Ramos (cell line): ENCODE results near the gene CNTN4.
"Not testable (repeated sequence)": the region's sequence is repeated elsewhere in the genome, so short reads cannot be mapped to it uniquely, and the experiment has no call there.

ENCODE experiments used
- in situ Hi-C: fragments of 300-500 bp; cut with MboI; formaldehyde crosslinking; loops from one replicate; pipeline ENCODE4 v1.14.3; 2022; ENCODE audit warnings: low sequenced_read_pairs; ENCODE audit not compliant: unreplicated experiment

The CNTN4 gene

GRCh38 chr3:2876362-2876761, 777.7 kb downstream of the CNTN4 start:
- in situ Hi-C loops = no loop called here

- in situ Hi-C loops = no loop called here
These were observed 780.4 kb downstream of the CNTN4 start for GRCh38 chr3:2879023-2879422.

GRCh38 chr3:2879587-2879986, 780.9 kb downstream of the CNTN4 start:
- in situ Hi-C loops = no loop called here

- in situ Hi-C loops = no loop called here
These were observed 781.6 kb downstream of the CNTN4 start for GRCh38 chr3:2880218-2880756.

GRCh38 chr3:2883283-2883682, 784.6 kb downstream of the CNTN4 start:
- in situ Hi-C loops = no loop called here

GRCh38 chr3:2888592-2888991, 789.9 kb downstream of the CNTN4 start:
- in situ Hi-C loops = no loop called here

- in situ Hi-C loops = no loop called here
These were observed 791.1 kb downstream of the CNTN4 start for GRCh38 chr3:2889736-2890135.

GRCh38 chr3:2896308-2896939, 797.8 kb downstream of the CNTN4 start:
- in situ Hi-C loops = no loop called here

GRCh38 chr3:2897821-2898220, 799.2 kb downstream of the CNTN4 start:
- in situ Hi-C loops = no loop called here

- in situ Hi-C loops = no loop called here
These were observed 800.1 kb downstream of the CNTN4 start for GRCh38 chr3:2898591-2899353.

GRCh38 chr3:2904054-2904453, 805.4 kb downstream of the CNTN4 start:
- in situ Hi-C loops = no loop called here

- in situ Hi-C loops = no loop called here
These were observed 810.2 kb downstream of the CNTN4 start for GRCh38 chr3:2908693-2909351.

- in situ Hi-C loops = no loop called here
These were observed 812.3 kb downstream of the CNTN4 start for GRCh38 chr3:2910997-2911396.

- in situ Hi-C loops = no loop called here
These were observed 817.2 kb downstream of the CNTN4 start for GRCh38 chr3:2915826-2916225.

- in situ Hi-C loops = not testable (repeated sequence)
These were observed 818.0 kb downstream of the CNTN4 start for GRCh38 chr3:2916640-2917039.

GRCh38 chr3:2920103-2920502, 821.4 kb downstream of the CNTN4 start:
- in situ Hi-C loops = no loop called here

GRCh38 chr3:2921452-2921851, 822.8 kb downstream of the CNTN4 start:
- in situ Hi-C loops = no loop called here

- in situ Hi-C loops = no loop called here
These were observed 823.2 kb downstream of the CNTN4 start for GRCh38 chr3:2921903-2922302.

GRCh38 chr3:2923390-2923789, 824.7 kb downstream of the CNTN4 start:
- in situ Hi-C loops = no loop called here

- in situ Hi-C loops = no loop called here
These were observed 828.6 kb downstream of the CNTN4 start for GRCh38 chr3:2927259-2927658.

GRCh38 chr3:2929574-2929973, 830.9 kb downstream of the CNTN4 start:
- in situ Hi-C loops = no loop called here
